ENCODE data around the gene OR2T12.

GRCh38 chr1:248324468-248324867, 21.2 kb upstream of the OR2T12 start, which contains the start of gene OR2M7:
- TF ChIP-seq CTCF (IDR thresholded peaks at IDR 0.05; ENCODE audit: insufficient read depth, low read length, poor library complexity, severe bottlenecking) (no peak), EZH2phosphoT487 (conservative IDR thresholded peaks at IDR 0.05; ENCODE audit: low read length) (no peak)
